Retinal pigment epithelial cell (primary cell): Measurements from ENCODE around the gene FAAP20.

Source experiments
- DNase-seq: peaks from one replicate; pipeline ENCODE4 v3.0.0-alpha.2; 2010; ENCODE audit warnings: low read depth
- H3K4me3 ChIP-seq: 2 replicates; pipeline ENCODE4 v1.5.1; 2011; ENCODE audit warnings: mild to moderate bottlenecking, low read length, control low read depth, moderate library complexity
- CTCF ChIP-seq: conservative IDR thresholded peaks from 2 replicates; pipeline ENCODE4 v1.5.1; 2011; ENCODE audit warnings: low read depth, low read length, control low read depth, inconsistent platforms

The FAAP20 gene

DNA sequence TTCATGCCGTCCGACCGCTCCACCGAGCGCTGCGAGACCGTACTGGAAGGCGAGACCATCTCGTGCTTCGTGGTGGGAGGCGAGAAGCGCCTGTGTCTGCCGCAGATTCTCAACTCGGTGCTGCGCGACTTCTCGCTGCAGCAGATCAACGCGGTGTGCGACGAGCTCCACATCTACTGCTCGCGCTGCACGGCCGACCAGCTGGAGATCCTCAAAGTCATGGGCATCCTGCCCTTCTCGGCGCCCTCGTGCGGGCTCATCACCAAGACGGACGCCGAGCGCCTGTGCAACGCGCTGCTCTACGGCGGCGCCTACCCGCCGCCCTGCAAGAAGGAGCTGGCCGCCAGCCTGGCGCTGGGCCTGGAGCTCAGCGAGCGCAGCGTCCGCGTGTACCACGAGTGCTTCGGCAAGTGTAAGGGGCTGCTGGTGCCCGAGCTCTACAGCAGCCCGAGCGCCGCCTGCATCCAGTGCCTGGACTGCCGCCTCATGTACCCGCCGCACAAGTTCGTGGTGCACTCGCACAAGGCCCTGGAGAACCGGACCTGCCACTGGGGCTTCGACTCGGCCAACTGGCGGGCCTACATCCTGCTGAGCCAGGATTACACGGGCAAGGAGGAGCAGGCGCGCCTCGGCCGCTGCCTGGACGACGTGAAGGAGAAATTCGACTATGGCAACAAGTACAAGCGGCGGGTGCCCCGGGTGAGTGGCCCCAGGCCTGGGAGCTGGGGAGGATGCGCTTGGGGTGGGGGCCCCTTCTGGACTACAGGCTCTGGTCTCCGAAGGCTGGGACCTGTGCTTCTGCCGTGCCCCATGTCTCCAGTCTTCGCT is 34.7 kb upstream of the FAAP20 start:
- H3K4me3 ChIP-seq = peak overlapping the region; percentile 80
- DNase-seq = no peak
- peak; percentile 6 for TF ChIP-seq CTCF

DNA sequence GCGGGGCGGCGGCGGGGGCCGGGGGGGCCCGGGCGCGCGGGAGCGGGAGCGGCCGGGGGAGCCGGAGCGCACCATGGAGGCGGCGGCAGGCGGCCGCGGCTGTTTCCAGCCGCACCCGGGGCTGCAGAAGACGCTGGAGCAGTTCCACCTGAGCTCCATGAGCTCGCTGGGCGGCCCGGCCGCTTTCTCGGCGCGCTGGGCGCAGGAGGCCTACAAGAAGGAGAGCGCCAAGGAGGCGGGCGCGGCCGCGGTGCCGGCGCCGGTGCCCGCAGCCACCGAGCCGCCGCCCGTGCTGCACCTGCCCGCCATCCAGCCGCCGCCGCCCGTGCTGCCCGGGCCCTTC is 34.1 kb upstream of the FAAP20 start:
- no peak for DNase-seq
- no peak for TF ChIP-seq CTCF
- H3K4me3 ChIP-seq = peak overlapping the region; percentile 80

GRCh38 chr1:2228157-2228594 is 33.6 kb upstream of the FAAP20 start, which contains the start of gene SKI:
Gene SKI (plus strand): TSS chr1:2228319. CDS start chr1:2228767, 448 bp downstream.
- no peak for DNase-seq
- H3K4me3 ChIP-seq = peak within 1 kb of the TSS; percentile 80
- TF ChIP-seq CTCF = no peak

- peak; percentile 83 for DNase-seq
- peak overlapping the region; percentile 59 for H3K4me3 ChIP-seq
- TF ChIP-seq CTCF = no peak
These were observed 33.0 kb upstream of the FAAP20 start for GRCh38 chr1:2227346-2228156.

GRCh38 chr1:2226525-2227345 is 32.2 kb upstream of the FAAP20 start:
- TF ChIP-seq CTCF = no peak
- no peak for DNase-seq
- H3K4me3 ChIP-seq = peak overlapping the region; percentile 59

DNA sequence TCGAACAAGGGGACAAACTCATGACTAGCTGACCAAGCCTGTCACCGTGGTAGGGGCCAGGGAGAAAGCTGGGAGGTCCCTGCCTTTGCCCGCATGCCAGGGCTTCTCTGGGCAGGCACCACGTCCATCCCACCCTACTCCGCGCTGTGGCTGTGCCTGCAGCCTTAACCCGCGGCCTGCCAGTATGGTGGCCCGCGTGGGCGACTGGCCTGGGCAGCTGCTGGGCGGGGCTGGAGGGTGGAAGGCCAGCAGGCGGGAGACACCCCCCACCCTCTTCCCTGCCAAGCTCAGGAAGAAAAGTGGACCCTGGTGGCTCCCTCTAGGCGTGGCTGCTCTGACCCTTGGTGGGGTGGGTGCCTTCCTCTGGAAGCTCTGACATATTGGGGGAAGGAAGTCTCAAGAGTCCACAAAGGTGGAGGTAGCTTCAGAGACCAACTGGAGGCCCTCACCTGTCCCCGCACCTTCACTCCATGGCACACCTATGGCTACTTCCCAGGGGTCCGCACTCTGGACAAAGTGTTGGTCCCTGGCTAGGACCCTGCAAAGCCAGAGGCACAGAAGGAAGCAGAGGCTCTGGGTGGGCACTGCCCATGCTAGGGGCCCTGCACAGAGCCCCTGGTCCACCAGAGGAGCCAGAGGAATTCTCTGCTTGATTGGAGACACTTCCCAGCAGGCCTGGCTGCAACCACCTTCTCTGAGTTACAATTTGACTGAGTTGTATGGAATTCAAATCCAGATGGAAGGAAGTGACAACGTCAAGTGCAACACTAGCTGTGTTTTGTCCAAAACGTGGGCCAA is 30.3 kb upstream of the FAAP20 start:
- H3K4me3 ChIP-seq = no peak overlapping the region
- no peak for DNase-seq
- TF ChIP-seq CTCF = no peak
